ENCODE measurements around the gene FRY.
"Not testable (repeated sequence)": the region's sequence is repeated elsewhere in the genome, so short reads cannot be mapped to it uniquely, and the experiment has no call there.

The FRY gene

GRCh38 chr13:32031025-32031814 lies at the start of gene FRY:
FRY (plus strand) TSS chr13:32031774; CDS start chr13:32031796, 22 bp downstream.
- no peak for DNase-seq (ENCODE audit: low read depth)

GRCh38 chr13:31982124-31982523 lies 49.5 kb upstream of the FRY start:
- no peak for DNase-seq (ENCODE audit: low read depth)

GRCh38 chr13:31982540-31982939 lies 49.0 kb upstream of the FRY start:
- peak; percentile 77 for DNase-seq (ENCODE audit: low read depth)

GRCh38 chr13:31983696-31984095 lies 47.9 kb upstream of the FRY start:
- DNase-seq (ENCODE audit: low read depth) = not testable (repeated sequence)

- not testable (repeated sequence) for DNase-seq (ENCODE audit: low read depth)
Measured at GRCh38 chr13:31984388-31984787, 47.2 kb upstream of the FRY start.

- DNase-seq (ENCODE audit: low read depth) = no peak
Measured at GRCh38 chr13:31986676-31987470, 44.7 kb upstream of the FRY start.

GRCh38 chr13:31987535-31988170 lies 43.9 kb upstream of the FRY start:
- DNase-seq (ENCODE audit: low read depth) = no peak

- DNase-seq (ENCODE audit: low read depth) = not testable (repeated sequence)
Measured at GRCh38 chr13:31994367-31994766, 37.2 kb upstream of the FRY start.

- DNase-seq (ENCODE audit: low read depth) = no peak
Measured at GRCh38 chr13:31996601-31997000, 35.0 kb upstream of the FRY start.

- no peak for DNase-seq (ENCODE audit: low read depth)
Measured at GRCh38 chr13:31997641-31998040, 33.9 kb upstream of the FRY start.

- no peak for DNase-seq (ENCODE audit: low read depth)
Measured at GRCh38 chr13:31998131-31998530, 33.4 kb upstream of the FRY start.

GRCh38 chr13:32000754-32001153 lies 30.8 kb upstream of the FRY start:
- DNase-seq (ENCODE audit: low read depth) = not testable (repeated sequence)

GRCh38 chr13:32001154-32001768 lies 30.3 kb upstream of the FRY start:
- no peak for DNase-seq (ENCODE audit: low read depth)

- DNase-seq (ENCODE audit: low read depth) = no peak
Measured at GRCh38 chr13:32001769-32002168, 29.8 kb upstream of the FRY start.

- no peak for DNase-seq (ENCODE audit: low read depth)
Measured at GRCh38 chr13:32002873-32003272, 28.7 kb upstream of the FRY start.

GRCh38 chr13:32007494-32007893 lies 24.1 kb upstream of the FRY start:
- DNase-seq (ENCODE audit: low read depth) = no peak

GRCh38 chr13:32008518-32009175 lies 22.9 kb upstream of the FRY start:
- DNase-seq (ENCODE audit: low read depth) = no peak

- DNase-seq (ENCODE audit: low read depth) = no peak
Measured at GRCh38 chr13:32009362-32009761, 22.2 kb upstream of the FRY start.

GRCh38 chr13:32010136-32010535 lies 21.4 kb upstream of the FRY start:
- DNase-seq (ENCODE audit: low read depth) = no peak

GRCh38 chr13:32011971-32012370 lies 19.6 kb upstream of the FRY start:
- DNase-seq (ENCODE audit: low read depth) = no peak

- DNase-seq (ENCODE audit: low read depth) = no peak
Measured at GRCh38 chr13:32013181-32013580, 18.4 kb upstream of the FRY start.

- no peak for DNase-seq (ENCODE audit: low read depth)
Measured at GRCh38 chr13:32016119-32016518, 15.5 kb upstream of the FRY start.
